AG09319 (cell line): ENCODE results near the gene PTPN23.
A peak's percentile ranks its signal among the peaks of the same experiment; 100 is the strongest.

ENCODE experiments used
- DNase-seq: peaks from one replicate; pipeline ENCODE4 v3.0.0-alpha.2; 2010; ENCODE audit warnings: low read depth; ENCODE audit errors: extremely low read depth
- CTCF ChIP-seq: IDR thresholded peaks from 2 replicates; pipeline ENCODE4 v1.5.1; 2011; ENCODE audit warnings: low read depth, mild to moderate bottlenecking, inconsistent platforms, low read length, moderate library complexity

The PTPN23 gene

GRCh38 chr3:47440131-47440530, 59.3 kb downstream of the PTPN23 start:
- TF ChIP-seq CTCF: peak; percentile 16
- DNase-seq: no peak

- DNase-seq: no peak
- no peak for TF ChIP-seq CTCF
Measured at GRCh38 chr3:47441796-47442551, 61.2 kb downstream of the PTPN23 start.

DNA sequence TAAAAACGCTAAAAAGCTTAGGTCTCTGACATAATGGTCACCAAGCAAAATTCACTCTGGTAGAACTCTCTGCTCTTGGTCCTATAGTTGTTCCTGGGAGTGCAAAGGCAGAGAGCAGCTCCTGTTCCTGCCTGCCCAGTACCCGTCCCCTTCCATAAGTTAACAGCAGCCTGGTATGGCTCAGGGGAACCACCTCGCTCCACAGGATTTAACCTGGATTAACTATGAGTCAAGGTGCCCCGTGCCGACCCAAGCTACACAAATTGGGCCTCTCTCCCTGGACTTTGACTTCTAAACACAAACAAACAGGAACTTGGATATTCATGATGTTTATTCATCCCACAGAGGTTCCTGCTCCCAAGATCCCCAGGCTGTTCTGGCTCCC, 62.8 kb downstream of the PTPN23 start:
- TF ChIP-seq CTCF: no peak
- DNase-seq: no peak

DNA sequence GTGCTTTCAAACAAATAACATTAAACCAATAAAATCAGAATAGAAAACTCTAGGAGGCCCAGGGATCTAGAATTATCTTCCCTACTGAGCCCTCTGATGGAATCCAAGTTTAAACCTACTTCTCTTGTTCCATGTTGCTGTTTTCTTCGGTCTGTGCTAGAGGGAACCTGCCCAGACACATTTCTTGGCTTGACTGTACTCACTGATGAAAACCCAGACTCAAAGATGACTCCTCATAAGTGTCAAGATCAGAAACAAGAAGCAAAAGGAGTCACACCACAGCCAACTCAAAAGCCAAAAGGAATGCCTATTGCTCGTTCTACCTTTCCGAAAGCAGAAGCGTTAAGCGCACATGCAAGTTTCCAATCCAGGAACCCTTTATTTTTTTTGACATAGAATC, 63.3 kb downstream of the PTPN23 start:
- no peak for DNase-seq
- no peak for TF ChIP-seq CTCF

DNA sequence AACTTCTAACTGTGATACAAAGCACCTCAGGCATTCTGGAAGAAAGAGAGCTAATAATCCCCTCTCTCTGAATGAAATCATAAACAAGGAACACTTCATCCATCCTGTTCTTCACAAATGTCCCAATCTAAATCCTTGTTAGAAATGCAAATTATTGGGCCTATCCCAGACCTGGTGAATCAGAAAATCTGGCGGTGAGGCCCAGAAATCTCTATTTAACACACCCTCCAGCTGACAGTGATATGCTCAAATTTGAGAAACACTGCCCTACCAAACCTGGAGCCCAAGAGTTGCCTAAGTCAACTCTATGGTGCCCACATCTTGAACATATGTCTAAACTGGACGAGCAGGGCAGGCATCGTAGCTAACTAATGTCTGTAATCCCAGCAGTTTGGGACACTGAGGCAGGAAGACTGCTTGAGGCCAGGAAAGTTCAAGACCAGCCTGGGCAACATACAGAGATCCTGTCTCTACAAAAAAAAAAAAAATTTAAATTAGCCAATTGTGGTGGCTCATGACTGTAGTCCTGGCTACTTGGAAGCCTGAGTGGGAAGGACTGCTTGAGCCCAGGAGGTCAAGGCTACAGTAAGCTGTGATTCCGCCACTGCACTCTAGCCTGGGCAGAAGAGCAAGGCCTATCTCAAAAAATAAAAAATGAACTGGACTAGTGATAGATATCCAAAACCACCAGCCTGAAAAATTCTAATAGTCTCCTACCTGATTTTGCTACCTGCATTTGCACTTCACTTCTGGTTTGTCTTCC, 71.8 kb downstream of the PTPN23 start:
- TF ChIP-seq CTCF: no peak

GRCh38 chr3:47455806-47456452, 75.1 kb downstream of the PTPN23 start:
- DNase-seq: no peak

More for the DNA sequence above, 71.8 kb downstream of the PTPN23 start:
- DNase-seq: no peak

More at GRCh38 chr3:47455806-47456452, 75.1 kb downstream of the PTPN23 start:
- TF ChIP-seq CTCF: no peak
